Psoas muscle (tissue), 8 donors: Measurements from ENCODE around the gene PXMP2. TPM values are rescaled to one million over a fixed set of nuclear protein-coding genes. Genes with fewer than 3 reads are reported as not detected.

ENCODE experiments used
- ATAC-seq, 4 donors: fragments of 200-7000 bp; cut with Tn5 transposase; one replicate each; pipeline ENCODE4 v1.9.1; 2020; ENCODE audit warnings: moderate library complexity in 3 of 4, mild to moderate bottlenecking in 2 of 4
- DNase-seq, 2 donors: peaks; one replicate each; pipeline ENCODE4 v3.0.0-alpha.2; 2020
- H3K27ac ChIP-seq: fragments of 200-600 bp; one replicate; pipeline ENCODE4 v1.8.0; 2022
- H3K27me3 ChIP-seq, 3 donors: fragments of 200-600 bp in 1 of 3; one replicate each; pipeline versions ENCODE4 v1.6.1 to v1.8.0; 2013 to 2022; ENCODE audit warnings: low read length in 2 of 3, mild to moderate bottlenecking in 2 of 3, moderate library complexity in 1 of 3; ENCODE audit not compliant: insufficient read depth in 3 of 3
- H3K36me3 ChIP-seq, 2 donors: fragments of 200-600 bp in 1 of 2; one replicate each; pipeline versions ENCODE4 v1.6.1 to v1.8.0; 2013 to 2022; ENCODE audit warnings: low read depth in 1 of 2, mild to moderate bottlenecking in 1 of 2, moderate library complexity in 1 of 2; ENCODE audit not compliant: insufficient read depth in 1 of 2
- H3K4me1 ChIP-seq: fragments of 200-600 bp; one replicate; pipeline ENCODE4 v1.8.0; 2022
- H3K4me3 ChIP-seq: fragments of 200-600 bp; one replicate; pipeline ENCODE4 v1.8.0; 2022; ENCODE audit warnings: mild to moderate bottlenecking
- H3K9me3 ChIP-seq: fragments of 200-600 bp; one replicate; pipeline ENCODE4 v1.8.0; 2022
- CTCF ChIP-seq: fragments of 200-600 bp; IDR thresholded peaks from one replicate; pipeline ENCODE4 v1.8.0; 2022; ENCODE audit warnings: antibody characterized with exemption
- WGBS, 3 donors: extraction: QIAGEN DNeasy Blood & Tissue Kit; methylation state at CpG; one replicate each; pipeline versions ENCODE4 v1.1.6 to v1.1.7; 2013; 5-methylcytosine and 5-hydroxymethylcytosine counted together
- intact Hi-C, 2 donors: fragments of 100-400 bp; cut with DNase I; formaldehyde crosslinking; loops; one replicate each; pipeline versions ENCODE4 v1.11.0 to v1.14.2; 2022
- polyA plus RNA-seq, 3 donors: library from polyadenylated mRNA; stranded (reverse); fragments of 200-250 nt; gene quantifications; one replicate each; pipeline ENCODE4 v1.2.3, GENCODE V29; 2013
- total RNA-seq, 4 donors: library from RNA; stranded (reverse); fragmentation: NEBNext Ultra II Directional in 2 of 4; extraction: Animal tissue kit (Norgen Biotek cat#: 25700) in 2 of 4; gene quantifications; one replicate each; pipeline versions ENCODE4 v1.2.1 to v1.2.4, GENCODE V29; 2021 to 2023
- donor health status: healthy with polysubstance abuse.
- donor health status: DM: no; HTN: no; CAD: no; lungs with moderate emphysema.
- donor health status: Bipolar disorder and iron deficiency.
- donor health status: healthy.
- donor health status: DM: yes; HTN: yes; CAD: no.
- donor health status: DM: no; HTN: no; CAD: no.
- donor health status: DM: no; HTN: no; CAD: no.
- donor health status: DM: yes; HTN: yes; CAD: no.

Gene PXMP2
- total and polyA plus RNA-seq, 7 donors, result 13.1 to 36.8 (median 22.4) TPM

- TF ChIP-seq CTCF, result no peak
- no peaks in the 10 kb centered on the region for H3K27me3 ChIP-seq
- no peak for DNase-seq
- no peak overlapping the region for H3K4me3 ChIP-seq
- H3K4me1 ChIP-seq, result no peaks in the 10 kb centered on the region
- 83 to 85% (median 83%) methylated on average over 14 of the region's 14 CpGs for WGBS, 3 donors
- H3K27ac ChIP-seq, result no peak overlapping the region
- H3K36me3 ChIP-seq, result peaks cover 3 to 78% of the 10 kb centered on the region in 2 donors
- H3K9me3 ChIP-seq, result no peaks in the 10 kb centered on the region
- no peak for ATAC-seq
- intact Hi-C loops, result no loop called here
Observed at GRCh38 chr12:132754160-132754932, 67.0 kb downstream of the PXMP2 start.

Other genes with a start within 250 kb of the PXMP2 start
- 10 to 100 TPM; 40.1 to 54.5 (median 43.0) TPM for gene FBRSL1, start 197.4 kb upstream of the PXMP2 start, total RNA-seq
- 10 to 100 TPM; 23.0 to 37.8 (median 32.8) TPM for gene FBRSL1, start 197.4 kb upstream of the PXMP2 start, polyA plus RNA-seq
- under 1 TPM in 1 of 4 donors, not detected in 3; 0.32 TPM for gene LRCOL1, start 77.0 kb upstream of the PXMP2 start, total RNA-seq
- gene LRCOL1, start 77.0 kb upstream of the PXMP2 start, polyA plus RNA-seq, result under 1 TPM in 1 of 3 donors, not detected in 2; 0.13 TPM
- not detected for gene P2RX2, start 68.8 kb upstream of the PXMP2 start, total RNA-seq
- under 1 TPM in 1 of 3 donors, not detected in 2; 0.01 TPM for gene P2RX2, start 68.8 kb upstream of the PXMP2 start, polyA plus RNA-seq
- gene POLE, start 245 bp upstream of the PXMP2 start, total RNA-seq, result 10 to 100 TPM in 3 of 4 donors, 1 to 10 TPM in 1; 6.7 to 15.1 (median 11.7) TPM
- gene POLE, start 245 bp upstream of the PXMP2 start, polyA plus RNA-seq, result 1 to 10 TPM; 4.2 to 6.0 (median 5.4) TPM
- gene PGAM5, start 23.3 kb downstream of the PXMP2 start, total RNA-seq, result 10 to 100 TPM; 35.1 to 62.0 (median 47.6) TPM
- 10 to 100 TPM; 25.3 to 52.3 (median 44.6) TPM for gene PGAM5, start 23.3 kb downstream of the PXMP2 start, polyA plus RNA-seq
- 10 to 100 TPM; 25.0 to 56.2 (median 31.8) TPM for gene ANKLE2, start 74.2 kb downstream of the PXMP2 start, total RNA-seq
- 10 to 100 TPM; 24.1 to 43.5 (median 29.7) TPM for gene ANKLE2, start 74.2 kb downstream of the PXMP2 start, polyA plus RNA-seq
- 10 to 100 TPM; 25.2 to 40.8 (median 31.5) TPM for gene GOLGA3, start 141.3 kb downstream of the PXMP2 start, total RNA-seq
- gene GOLGA3, start 141.3 kb downstream of the PXMP2 start, polyA plus RNA-seq, result 10 to 100 TPM in 2 of 3 donors, 1 to 10 TPM in 1; 7.5 to 32.6 (median 14.0) TPM
- 10 to 100 TPM in 2 of 4 donors, 1 to 10 TPM in 2; 7.9 to 13.8 (median 11.3) TPM for gene CHFR, start 200.0 kb downstream of the PXMP2 start, total RNA-seq
- gene CHFR, start 200.0 kb downstream of the PXMP2 start, polyA plus RNA-seq, result 10 to 100 TPM in 1 of 3 donors, 1 to 10 TPM in 2; 7.0 to 15.0 (median 9.8) TPM